Stimulated activated naive B cell treated with anti-CD40 and anti-IgM and Interleukin-4, amounts not matched to agents 10 μg/mL and 1 μg/mL and 100 μg/mL, for 72 hours (primary cell): Measurements from ENCODE around the gene KRTAP6-2.

Experiments used
- ATAC-seq, 2 donors: fragments of 150-1000 bp; cut with Tn5 transposase; replicated peaks; 2 replicates each; pipeline ENCODE4 v1.10.0; 2021; ENCODE audit warnings: moderate library complexity in 1 of 2
- DNase-seq: peaks from one replicate; pipeline ENCODE4 v3.0.0; 2021
- H3K27ac Mint-ChIP-seq: one replicate; pipeline ENCODE4 v1.8.0; 2022; ENCODE audit warnings: mild to moderate bottlenecking, mixed read lengths
- H3K27me3 Mint-ChIP-seq, 2 donors: one replicate each; pipeline ENCODE4 v1.8.0; 2022; ENCODE audit warnings: mixed read lengths in 2 of 2
- H3K36me3 Mint-ChIP-seq, 2 donors: one replicate each; pipeline ENCODE4 v1.8.0; 2022; ENCODE audit warnings: mixed read lengths in 2 of 2, mild to moderate bottlenecking in 1 of 2
- H3K4me1 Mint-ChIP-seq, 2 donors: one replicate each; pipeline ENCODE4 v1.8.0; 2022; ENCODE audit warnings: mixed read lengths in 2 of 2, mild to moderate bottlenecking in 1 of 2
- H3K4me3 Mint-ChIP-seq, 2 donors: one replicate each; pipeline ENCODE4 v1.8.0; 2022; ENCODE audit warnings: mild to moderate bottlenecking in 2 of 2, mixed read lengths in 2 of 2, moderate library complexity in 1 of 2
- H3K9me3 Mint-ChIP-seq, 2 donors: one replicate each; pipeline ENCODE4 v1.8.0; 2022; ENCODE audit warnings: mixed read lengths in 2 of 2, mild to moderate bottlenecking in 1 of 2

Gene KRTAP6-2

DNA sequence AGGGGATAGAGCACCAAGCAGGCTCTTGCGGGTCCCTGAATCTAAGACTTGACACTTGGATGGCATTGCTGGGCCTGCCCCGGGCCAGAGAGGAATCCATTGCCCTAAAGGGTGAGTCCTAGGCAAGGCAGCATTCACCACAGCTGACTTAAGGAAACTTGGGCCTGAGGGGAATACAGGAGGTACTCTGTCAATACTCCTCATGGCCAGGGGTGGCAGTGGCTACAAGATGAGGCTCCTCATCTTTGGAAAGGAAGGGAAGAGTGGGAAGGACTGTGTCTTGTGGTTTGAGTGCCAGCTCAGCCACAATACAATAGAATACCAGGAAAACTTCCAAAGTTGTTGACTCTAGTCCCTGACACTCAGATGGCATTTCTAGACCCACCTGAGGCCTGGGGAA lies 7.3 kb upstream of the KRTAP6-2 start:
- Mint-ChIP-seq H3K9me3 (peaks cover 7 to 10% of the 10 kb centered on the region in 2 donors), H3K4me1 (no peaks in the 10 kb centered on the region), H3K27ac (no peak overlapping the region), H3K4me3 (no peak overlapping the region), H3K36me3 (no peaks in the 10 kb centered on the region), H3K27me3 (no peaks in the 10 kb centered on the region)
- ATAC-seq (peak in 1 of 2 donors; percentile 16), DNase-seq (no peak)

DNA sequence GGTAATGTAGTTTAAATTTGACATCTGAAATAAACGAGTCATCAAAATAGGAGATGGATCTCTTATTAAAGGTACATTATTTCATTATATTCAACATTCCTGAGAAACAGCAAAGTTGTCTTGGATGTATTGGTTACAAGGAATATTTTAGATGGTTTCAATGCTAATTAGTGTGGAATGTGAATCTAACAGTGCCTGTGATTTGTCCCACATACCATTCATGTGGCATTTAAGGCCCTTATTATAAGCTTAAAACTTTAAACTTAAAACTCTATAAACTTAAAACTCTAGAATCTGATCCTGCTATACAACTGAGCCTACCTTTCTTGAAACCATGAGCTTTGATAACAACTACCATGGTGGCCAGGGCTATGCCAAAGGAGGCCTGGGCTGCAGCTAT lies 2.1 kb upstream of the KRTAP6-2 start, which contains the start of gene KRTAP22-1:
Gene KRTAP22-1 (plus strand): TSS at position 301 of the 400 bp plus-strand sequence.
- H3K36me3 Mint-ChIP-seq = no peaks in the 10 kb centered on the region
- H3K27ac Mint-ChIP-seq = no peak within 1 kb of the TSS

DNA sequence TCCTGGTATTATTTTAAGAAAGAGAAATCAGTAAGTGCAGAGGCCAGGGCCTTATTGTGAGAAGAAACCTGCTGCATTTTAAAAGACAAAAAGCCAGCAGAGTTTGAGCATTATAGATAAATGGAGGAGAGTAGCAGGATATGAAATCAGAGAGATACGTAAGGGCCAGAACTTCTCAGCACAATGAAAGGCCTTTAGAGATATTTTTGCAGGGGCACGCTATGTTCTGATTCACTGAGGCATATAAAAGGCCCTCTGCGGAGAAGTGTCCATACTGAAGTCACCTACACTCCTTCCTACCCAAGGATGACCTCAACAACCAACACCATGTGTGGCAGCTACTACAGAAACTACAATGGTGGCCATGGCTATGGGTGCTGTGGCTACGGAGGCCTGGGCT lies 6.6 kb downstream of the KRTAP6-2 start, which contains the start of gene KRTAP6-3:
Gene KRTAP6-3 (plus strand): TSS at position 301 of the 400 bp plus-strand sequence. CDS start 6 bp downstream, at position 307.
- Mint-ChIP-seq H3K4me3 (no peak within 1 kb of the TSS), H3K27ac (no peak within 1 kb of the TSS), H3K27me3 (no peaks in the 10 kb centered on the region), H3K36me3 (no peaks in the 10 kb centered on the region), H3K9me3 (no peaks in the 10 kb centered on the region), H3K4me1 (no peaks in the 10 kb centered on the region)
- ATAC-seq (no peak), DNase-seq (no peak)

More for the DNA sequence above, 2.1 kb upstream of the KRTAP6-2 start, which contains the start of gene KRTAP22-1:
- Mint-ChIP-seq H3K4me3 (no peak within 1 kb of the TSS), H3K27me3 (no peaks in the 10 kb centered on the region), H3K9me3 (peaks cover 4 to 7% of the 10 kb centered on the region in 2 donors), H3K4me1 (no peaks in the 10 kb centered on the region)
- ATAC-seq (no peak), DNase-seq (no peak)

DNA sequence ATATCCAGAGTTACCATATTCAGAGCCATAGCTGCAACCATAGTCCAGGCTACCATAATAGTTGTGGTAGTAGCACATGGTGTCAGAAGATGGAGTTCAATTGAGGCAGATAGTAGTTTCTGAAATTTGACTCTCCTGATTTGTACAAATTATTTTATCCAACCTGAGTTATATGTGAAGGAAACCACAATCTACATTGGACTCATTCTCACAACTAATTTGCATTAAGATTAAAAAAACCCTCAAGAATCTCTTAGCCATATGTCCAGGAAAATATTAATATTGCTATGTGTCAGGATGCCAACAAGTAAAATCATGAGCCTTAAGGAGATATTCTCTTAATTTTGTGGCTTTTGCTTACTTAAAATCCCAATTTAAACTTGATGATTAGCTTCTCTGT lies 8.4 kb downstream of the KRTAP6-2 start, which contains the start of gene KRTAP22-2:
Gene KRTAP22-2 (minus strand): TSS at position 101 of the 400 bp plus-strand sequence.
- H3K4me3 Mint-ChIP-seq = no peak within 1 kb of the TSS
- H3K4me1 Mint-ChIP-seq = no peaks in the 10 kb centered on the region
- no peaks in the 10 kb centered on the region for H3K27me3 Mint-ChIP-seq
- no peaks in the 10 kb centered on the region for H3K36me3 Mint-ChIP-seq
- no peaks in the 10 kb centered on the region for H3K9me3 Mint-ChIP-seq
- DNase-seq (no peak), ATAC-seq (no peak)
- no peak within 1 kb of the TSS for H3K27ac Mint-ChIP-seq

DNA sequence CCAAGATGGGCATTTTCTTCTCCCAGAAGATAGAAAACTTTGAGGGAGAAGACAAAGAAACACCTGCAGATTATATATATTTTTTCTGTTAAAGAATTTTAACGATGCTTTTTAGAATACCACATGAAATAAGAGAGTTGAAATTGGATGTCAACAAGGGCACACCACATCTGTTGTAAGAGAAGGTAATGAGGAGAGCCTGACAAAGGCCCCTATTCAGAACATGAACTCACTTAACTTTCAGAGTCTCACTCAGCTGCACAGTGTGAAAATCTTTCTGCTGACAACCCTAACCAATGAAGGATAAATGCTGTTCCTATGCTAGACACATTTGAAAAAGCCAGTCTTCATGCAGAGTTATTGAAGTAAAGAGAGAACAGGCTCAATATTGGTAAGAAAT lies 15.8 kb downstream of the KRTAP6-2 start:
- Mint-ChIP-seq H3K27me3 (no peaks in the 10 kb centered on the region), H3K9me3 (no peaks in the 10 kb centered on the region), H3K27ac (no peak overlapping the region), H3K36me3 (no peaks in the 10 kb centered on the region), H3K4me3 (no peak overlapping the region), H3K4me1 (no peaks in the 10 kb centered on the region)
- no peak for DNase-seq
- no peak for ATAC-seq

DNA sequence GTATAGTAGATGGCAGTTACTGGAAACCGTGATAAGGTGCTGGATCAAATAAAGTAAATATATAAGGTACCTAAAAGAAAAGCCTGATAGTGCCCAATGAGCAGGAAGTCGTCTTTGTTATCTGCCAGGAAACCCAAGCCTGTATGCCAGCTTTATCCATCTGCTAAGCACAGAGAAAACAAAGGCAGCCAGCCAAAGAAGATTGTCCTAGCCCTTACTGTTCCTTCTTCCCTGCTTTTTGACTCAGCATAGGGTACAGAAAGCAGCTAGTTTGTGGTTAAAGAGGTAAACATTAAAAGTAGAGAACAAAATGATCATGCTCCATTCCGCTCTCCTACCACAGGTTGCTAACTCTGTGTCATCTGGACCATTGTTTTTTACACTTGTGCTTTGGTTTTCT lies 18.6 kb downstream of the KRTAP6-2 start:
- ATAC-seq = no peak
- H3K4me1 Mint-ChIP-seq = no peaks in the 10 kb centered on the region
- H3K27ac Mint-ChIP-seq = no peak overlapping the region
- no peaks in the 10 kb centered on the region for H3K9me3 Mint-ChIP-seq
- no peak for DNase-seq
- H3K36me3 Mint-ChIP-seq = no peaks in the 10 kb centered on the region
- H3K27me3 Mint-ChIP-seq = no peaks in the 10 kb centered on the region
- no peak overlapping the region for H3K4me3 Mint-ChIP-seq

DNA sequence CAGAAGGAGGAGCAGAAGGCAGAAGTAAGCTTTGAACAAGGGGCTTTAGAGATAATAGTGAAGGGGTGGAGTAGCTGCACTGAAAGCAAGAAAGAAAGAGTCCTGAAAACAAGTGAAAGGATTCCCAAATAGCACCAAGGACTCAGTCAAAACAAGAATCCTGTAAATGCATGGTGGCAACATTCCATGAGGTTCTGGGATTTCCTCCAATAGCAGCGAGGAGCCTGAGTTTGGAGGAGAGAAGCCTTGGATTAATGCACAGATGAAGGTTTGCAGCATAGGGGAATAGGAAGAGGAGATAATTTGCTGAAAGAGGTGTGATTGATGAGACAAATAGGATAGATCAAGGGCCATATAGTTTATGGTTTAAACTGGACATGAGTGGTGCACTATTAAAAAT lies 19.4 kb downstream of the KRTAP6-2 start:
- H3K27me3 Mint-ChIP-seq = no peaks in the 10 kb centered on the region
- H3K4me1 Mint-ChIP-seq = no peaks in the 10 kb centered on the region

DNA sequence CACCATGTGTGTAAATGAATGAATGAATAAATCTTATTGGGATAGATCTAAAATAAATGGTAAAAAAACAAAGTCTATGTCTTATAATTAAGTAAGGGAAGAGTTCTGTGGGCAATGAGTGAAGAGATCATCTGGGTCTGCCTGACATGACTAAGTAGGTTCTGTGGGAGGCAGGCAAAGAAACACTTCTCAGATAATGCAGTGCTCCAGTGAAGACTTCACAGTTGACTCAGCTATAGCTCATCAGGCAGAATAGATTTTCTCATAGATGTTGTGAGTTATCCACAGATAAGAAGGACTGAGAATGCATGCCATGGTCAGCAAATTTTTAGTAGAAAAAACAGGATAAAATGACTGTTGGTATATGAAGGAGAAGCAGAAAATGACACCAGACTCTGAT lies 20.9 kb downstream of the KRTAP6-2 start:
- no peaks in the 10 kb centered on the region for H3K9me3 Mint-ChIP-seq
- H3K36me3 Mint-ChIP-seq = no peaks in the 10 kb centered on the region
- H3K27ac Mint-ChIP-seq = no peak overlapping the region
- no peaks in the 10 kb centered on the region for H3K4me1 Mint-ChIP-seq
- H3K4me3 Mint-ChIP-seq = no peak overlapping the region
- DNase-seq (no peak), ATAC-seq (no peak)
- H3K27me3 Mint-ChIP-seq = no peaks in the 10 kb centered on the region

More for the DNA sequence above, 19.4 kb downstream of the KRTAP6-2 start:
- no peak for ATAC-seq
- H3K4me3 Mint-ChIP-seq = no peak overlapping the region
- H3K36me3 Mint-ChIP-seq = no peaks in the 10 kb centered on the region
- no peak overlapping the region for H3K27ac Mint-ChIP-seq
- H3K9me3 Mint-ChIP-seq = no peaks in the 10 kb centered on the region
- DNase-seq = no peak

DNA sequence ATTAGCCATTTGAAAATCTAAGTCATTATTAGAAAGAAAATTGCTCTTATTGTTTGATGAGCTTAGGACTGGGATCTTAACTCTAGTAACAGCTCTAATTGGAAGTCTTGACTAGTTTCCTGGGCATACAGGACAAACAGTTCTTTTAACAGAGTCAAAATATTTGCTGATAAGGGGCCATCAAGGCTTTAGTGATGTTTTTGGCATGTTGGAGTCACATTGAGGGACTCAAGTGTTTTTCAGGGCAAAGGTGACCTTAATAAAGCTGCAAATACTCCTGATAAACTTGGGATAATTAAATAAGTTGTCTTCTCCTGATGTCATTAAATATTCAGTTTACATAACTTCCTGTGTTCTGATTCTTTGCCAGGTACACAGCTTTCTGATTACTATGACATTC lies 31.1 kb downstream of the KRTAP6-2 start:
- Mint-ChIP-seq H3K4me3 (no peak overlapping the region), H3K27me3 (no peaks in the 10 kb centered on the region), H3K4me1 (no peaks in the 10 kb centered on the region), H3K9me3 (peaks cover 3 to 11% of the 10 kb centered on the region in 2 donors), H3K36me3 (no peaks in the 10 kb centered on the region), H3K27ac (no peak overlapping the region)
- no peak for DNase-seq
- no peak for ATAC-seq

DNA sequence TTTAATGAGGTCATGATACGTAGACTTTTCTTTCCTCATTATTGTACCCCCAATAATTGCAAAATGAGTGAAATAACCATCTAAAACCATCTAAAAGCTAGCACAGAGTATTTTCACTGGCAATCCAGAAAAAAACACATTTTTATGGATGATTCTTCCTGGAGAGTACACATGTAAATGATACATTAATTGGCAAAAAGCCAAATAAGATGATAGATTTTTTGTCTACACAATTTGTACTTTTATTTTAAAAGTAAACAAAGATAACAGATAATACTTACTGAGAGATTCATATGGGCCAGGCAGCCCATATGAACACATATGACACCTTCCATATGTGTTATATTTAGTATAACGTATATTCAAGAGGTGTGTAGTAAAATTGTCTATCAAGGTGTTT lies 35.1 kb downstream of the KRTAP6-2 start:
- Mint-ChIP-seq H3K36me3 (no peaks in the 10 kb centered on the region), H3K4me3 (no peak overlapping the region), H3K27me3 (no peaks in the 10 kb centered on the region), H3K4me1 (no peaks in the 10 kb centered on the region), H3K27ac (no peak overlapping the region), H3K9me3 (no peaks in the 10 kb centered on the region)
- no peak for ATAC-seq
- DNase-seq = no peak

DNA sequence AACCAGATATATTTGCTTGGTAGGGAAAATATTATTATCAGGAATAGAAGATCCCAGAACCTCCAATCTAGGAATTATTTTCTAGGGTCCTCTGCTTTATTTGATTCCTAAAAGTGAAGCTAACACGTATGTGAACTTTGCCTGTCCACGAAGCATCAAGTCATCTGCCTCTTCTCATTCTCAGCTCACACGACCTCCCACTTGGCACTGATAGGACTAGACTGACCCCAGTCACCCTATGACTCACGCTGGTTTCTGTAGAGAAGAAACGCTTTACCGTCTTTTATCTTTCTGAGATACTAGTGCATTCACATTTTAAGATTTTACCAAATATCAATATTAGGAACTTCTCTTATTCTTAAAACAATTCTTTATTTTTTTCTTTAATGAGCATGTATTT lies 35.6 kb downstream of the KRTAP6-2 start:
- ATAC-seq (no peak), DNase-seq (no peak)
- no peak overlapping the region for H3K27ac Mint-ChIP-seq
- H3K4me1 Mint-ChIP-seq = no peaks in the 10 kb centered on the region
- no peaks in the 10 kb centered on the region for H3K27me3 Mint-ChIP-seq
- no peaks in the 10 kb centered on the region for H3K9me3 Mint-ChIP-seq
- no peaks in the 10 kb centered on the region for H3K36me3 Mint-ChIP-seq
- H3K4me3 Mint-ChIP-seq = no peak overlapping the region

DNA sequence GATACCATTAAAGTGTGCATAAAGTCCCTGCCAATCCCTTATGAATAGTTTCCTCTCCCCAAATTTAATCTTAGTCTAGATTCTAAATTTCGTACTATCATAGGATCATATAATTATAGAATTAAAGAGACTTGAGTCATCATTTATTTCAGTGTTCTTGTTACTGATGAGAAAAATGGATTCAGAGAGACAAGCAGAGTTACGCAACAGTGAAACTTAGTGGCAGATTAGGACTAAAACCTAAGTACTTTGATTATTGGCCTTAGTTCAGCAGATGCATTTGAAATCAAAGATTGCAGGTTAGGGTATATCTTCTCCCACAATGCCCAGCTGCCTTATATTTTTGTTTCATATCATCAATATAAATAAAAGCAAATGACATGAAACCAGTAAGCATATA lies 36.7 kb downstream of the KRTAP6-2 start:
- Mint-ChIP-seq H3K27ac (no peak overlapping the region), H3K36me3 (no peaks in the 10 kb centered on the region), H3K4me3 (no peak overlapping the region), H3K4me1 (no peaks in the 10 kb centered on the region), H3K27me3 (no peaks in the 10 kb centered on the region), H3K9me3 (peaks cover 0 to 2% of the 10 kb centered on the region in 2 donors)
- ATAC-seq (no peak), DNase-seq (no peak)

DNA sequence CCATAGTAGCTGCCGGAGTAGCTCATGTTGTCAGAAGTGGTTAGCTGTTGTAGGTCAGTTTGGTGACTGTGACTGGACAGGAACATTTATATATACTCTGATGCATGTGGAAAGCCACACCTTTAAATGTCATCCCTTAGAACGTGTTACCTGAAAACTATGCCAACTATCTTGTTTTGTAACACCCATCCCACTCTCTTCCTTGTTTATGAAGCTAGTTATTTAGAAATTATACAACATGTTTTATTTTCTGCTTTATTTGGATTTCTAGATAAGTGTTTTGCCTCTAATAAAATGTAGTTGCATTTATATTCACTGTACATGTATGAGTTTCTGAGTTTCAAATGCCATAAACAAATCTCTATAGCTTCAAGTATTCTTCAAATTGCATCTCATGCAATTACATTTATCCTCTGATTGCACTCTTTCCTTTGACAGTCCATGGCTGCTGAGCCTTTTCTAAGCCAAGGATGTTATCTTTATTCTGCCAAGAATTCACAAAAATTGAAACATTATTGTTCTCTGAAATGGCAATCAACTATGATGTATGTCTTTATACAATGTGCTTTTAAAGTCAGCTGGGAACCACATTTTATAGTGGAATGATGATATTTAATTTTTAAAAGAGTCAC lies 37.3 kb downstream of the KRTAP6-2 start, which contains the start of gene KRTAP19-7:
Gene KRTAP19-7 (minus strand): TSS at position 51 of the 632 bp plus-strand sequence. CDS start 25 bp downstream, at position 26.
- H3K27ac Mint-ChIP-seq = no peak within 1 kb of the TSS
- H3K4me3 Mint-ChIP-seq = no peak within 1 kb of the TSS
- H3K9me3 Mint-ChIP-seq = peaks cover 0 to 2% of the 10 kb centered on the region in 2 donors
- no peaks in the 10 kb centered on the region for H3K27me3 Mint-ChIP-seq
- H3K36me3 Mint-ChIP-seq = no peaks in the 10 kb centered on the region
- ATAC-seq = no peak
- DNase-seq = no peak
- H3K4me1 Mint-ChIP-seq = no peaks in the 10 kb centered on the region

DNA sequence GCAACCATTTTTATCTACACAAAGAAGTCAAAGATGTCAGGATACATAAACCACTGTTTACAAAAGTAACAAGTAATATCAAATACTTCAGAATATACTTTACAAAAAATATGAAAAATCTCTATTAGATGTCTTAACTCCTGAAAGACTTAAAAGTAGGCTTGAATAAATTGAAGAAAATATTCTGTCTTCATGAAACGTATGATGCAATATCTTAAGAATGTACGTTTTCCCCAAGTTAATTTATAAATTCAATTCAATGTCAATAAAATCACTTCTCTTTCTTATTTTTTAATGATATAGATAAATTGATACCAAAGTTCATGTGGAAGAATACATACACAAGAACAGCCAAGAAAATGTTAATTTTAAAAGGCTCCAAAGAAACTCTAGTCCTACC lies 43.6 kb downstream of the KRTAP6-2 start:
- no peak for DNase-seq
- Mint-ChIP-seq H3K9me3 (peaks cover 5 to 13% of the 10 kb centered on the region in 2 donors), H3K27ac (no peak overlapping the region)

DNA sequence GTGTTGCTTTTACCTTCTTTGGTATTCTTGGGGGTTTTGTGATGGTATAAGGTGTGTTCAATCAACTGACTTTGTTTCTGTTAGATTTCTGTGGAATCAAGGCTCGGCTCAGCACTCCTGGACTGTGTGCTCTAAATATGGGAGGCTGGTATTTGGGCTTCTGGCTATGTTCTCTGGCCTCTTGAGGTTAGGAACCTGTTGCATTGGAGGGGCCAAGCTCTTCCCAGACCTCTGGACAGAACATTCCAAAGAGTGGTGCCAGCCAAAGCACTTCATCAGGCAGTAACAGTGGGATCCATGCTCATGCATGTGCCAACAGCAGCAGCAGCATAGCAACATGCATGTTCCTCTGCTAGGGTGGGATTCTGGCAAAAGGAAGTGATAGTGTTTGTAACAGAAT lies 45.9 kb downstream of the KRTAP6-2 start:
- Mint-ChIP-seq H3K4me1 (no peaks in the 10 kb centered on the region), H3K9me3 (peaks cover 10 to 15% of the 10 kb centered on the region in 2 donors), H3K4me3 (no peak overlapping the region)

More for the DNA sequence above, 43.6 kb downstream of the KRTAP6-2 start:
- no peak for ATAC-seq
- H3K27me3 Mint-ChIP-seq = no peaks in the 10 kb centered on the region
- H3K36me3 Mint-ChIP-seq = no peaks in the 10 kb centered on the region
- no peak overlapping the region for H3K4me3 Mint-ChIP-seq
- H3K4me1 Mint-ChIP-seq = no peaks in the 10 kb centered on the region

More for the DNA sequence above, 45.9 kb downstream of the KRTAP6-2 start:
- ATAC-seq (no peak), DNase-seq (no peak)
- Mint-ChIP-seq H3K27me3 (no peaks in the 10 kb centered on the region), H3K27ac (no peak overlapping the region), H3K36me3 (no peaks in the 10 kb centered on the region)
